H1 (cell line): ENCODE results near the gene FSTL4. TPM values are rescaled to one million over a fixed set of nuclear protein-coding genes. Genes with fewer than 3 reads are reported as not detected.

Experiments used
- CTCF ChIA-PET: fragments of 300-600 bp; sonication (Branson Sonifier 250); formaldehyde crosslinking; loops from one replicate; lab custom pipeline; 2021; ENCODE audit not compliant: partially characterized antibody; lab: Charles Lee
- POLR2A ChIA-PET: fragments of 300-600 bp; sonication (Branson Sonifier 250); formaldehyde crosslinking; loops from one replicate; lab custom pipeline; 2021; ENCODE audit warnings: inconsistent platforms; ENCODE audit not compliant: partially characterized antibody; lab: Charles Lee
- DNase-seq, 2 experiments: peaks; one replicate each; pipeline versions ENCODE4 v3.0.0 to v3.0.0-alpha.2; 2010 to 2022; ENCODE audit warnings: low spot score in 2 of 2, low read depth in 1 of 2, mixed read lengths in 1 of 2
- FAIRE-seq: peaks from 2 replicates; lab custom pipeline; 2011; peaks lifted over from hg19 to GRCh38; lab: Jason Lieb, UNC
- H2AFZ ChIP-seq: 2 replicates; pipeline ENCODE4 v1.8.1; 2012; ENCODE audit warnings: low read length, inconsistent platforms
- H2AK5ac ChIP-seq: 2 replicates; pipeline ENCODE4 v1.6.1; 2013; ENCODE audit warnings: low read depth, low read length
- H2BK120ac ChIP-seq: replicated peaks from 2 replicates; pipeline ENCODE3; 2013; ENCODE audit warnings: low read depth, low read length, inconsistent platforms
- H2BK12ac ChIP-seq: 2 replicates; pipeline ENCODE4 v1.6.1; 2013; ENCODE audit warnings: low read depth, low read length
- H2BK15ac ChIP-seq: 2 replicates; pipeline ENCODE4 v1.6.1; 2013; ENCODE audit warnings: low read length
- H2BK20ac ChIP-seq: 2 replicates; pipeline ENCODE4 v1.6.1; 2013; ENCODE audit warnings: low read length
- H2BK5ac ChIP-seq: 2 replicates; pipeline ENCODE4 v1.6.1; 2013; ENCODE audit warnings: low read depth, low read length
- H3K14ac ChIP-seq: 2 replicates; pipeline ENCODE4 v1.6.1; 2013; ENCODE audit warnings: inconsistent platforms; ENCODE audit not compliant: insufficient read length
- H3K18ac ChIP-seq: 2 replicates; pipeline ENCODE4 v1.6.1; 2013; ENCODE audit warnings: low read length; ENCODE audit errors: extremely low read depth
- H3K23ac ChIP-seq: 2 replicates; pipeline ENCODE4 v1.6.1; 2013; ENCODE audit warnings: inconsistent platforms; ENCODE audit not compliant: insufficient read length
- H3K23me2 ChIP-seq: 2 replicates; pipeline ENCODE4 v1.6.1; 2013; ENCODE audit warnings: low read depth, low read length
- H3K27ac ChIP-seq: 2 replicates; pipeline ENCODE4 v1.6.1; 2011; ENCODE audit warnings: low read depth, low read length, inconsistent platforms
- H3K27me3 ChIP-seq, 4 experiments: replicated peaks in 1 of 4; 1 replicate in 1 of 4; 2 replicates in 3 of 4; pipeline versions ENCODE4 v1.6.1 to v1.8.1; 2011 to 2013; ENCODE audit warnings: low read length in 3 of 4, mild to moderate bottlenecking in 3 of 4, inconsistent platforms in 2 of 4, mixed read lengths in 2 of 4, moderate library complexity in 1 of 4; ENCODE audit not compliant: control insufficient read depth in 3 of 4, insufficient read depth in 3 of 4; ENCODE audit errors: extremely low read depth in 1 of 4
- H3K36me3 ChIP-seq, 4 experiments: 2 replicates each; pipeline versions ENCODE4 v1.6.1 to v1.8.1; 2011 to 2013; ENCODE audit warnings: mild to moderate bottlenecking in 4 of 4, low read length in 3 of 4, moderate library complexity in 2 of 4, control low read depth in 1 of 4, inconsistent platforms in 1 of 4; ENCODE audit not compliant: insufficient read depth in 4 of 4, control insufficient read depth in 2 of 4
- H3K4ac ChIP-seq: replicated peaks from 2 replicates; pipeline ENCODE3; 2013; ENCODE audit warnings: low read length, low read depth, mixed read lengths, inconsistent platforms; ENCODE audit not compliant: insufficient read length
- H3K4me1 ChIP-seq, 4 experiments: replicated peaks in 1 of 4; 1 replicate in 1 of 4; 2 replicates in 3 of 4; pipeline versions ENCODE4 v1.6.1 to v1.8.1; 2011 to 2013; ENCODE audit warnings: low read length in 3 of 4, inconsistent platforms in 2 of 4, mixed read lengths in 1 of 4; ENCODE audit not compliant: insufficient read depth in 4 of 4, control insufficient read depth in 3 of 4
- H3K4me2 ChIP-seq, 2 experiments: 2 replicates each; pipeline versions ENCODE4 v1.6.1 to v1.8.1; 2011 to 2013; ENCODE audit warnings: low read depth in 2 of 2, low read length in 2 of 2, control low read depth in 1 of 2, inconsistent platforms in 1 of 2, mild to moderate bottlenecking in 1 of 2; ENCODE audit not compliant: insufficient read depth in 1 of 2
- H3K4me3 ChIP-seq, 4 experiments: fragments of 200-600, 300-600 bp in 1 of 4; sonication (generic), shearing (Covaris generic), sonication (Bioruptor Twin) in 1 of 4; 2 replicates each; pipeline versions ENCODE4 v1.5.1 to v1.8.1; 2011 to 2016; ENCODE audit warnings: low read length in 4 of 4, low read depth in 3 of 4, control low read depth in 2 of 4, inconsistent platforms in 2 of 4, mild to moderate bottlenecking in 2 of 4, mixed read lengths in 1 of 4, moderate library complexity in 1 of 4; ENCODE audit not compliant: insufficient read depth in 2 of 4; ENCODE audit errors: extremely low read depth in 1 of 4
- H3K56ac ChIP-seq: replicated peaks from 2 replicates; pipeline ENCODE3; 2013; ENCODE audit warnings: low read depth, mild to moderate bottlenecking, mixed read lengths, low read length, inconsistent platforms; ENCODE audit not compliant: insufficient read length
- H3K79me1 ChIP-seq: 2 replicates; pipeline ENCODE4 v1.6.1; 2013; ENCODE audit warnings: low read depth, low read length, control low read depth
- H3K79me2 ChIP-seq, 2 experiments: 2 replicates each; pipeline versions ENCODE4 v1.6.1 to v1.8.1; 2012 to 2013; ENCODE audit warnings: low read length in 2 of 2, mild to moderate bottlenecking in 2 of 2, inconsistent platforms in 1 of 2; ENCODE audit not compliant: insufficient read depth in 2 of 2, control insufficient read depth in 1 of 2
- H3K9ac ChIP-seq, 4 experiments: replicated peaks in 1 of 4; 1 replicate in 1 of 4; 2 replicates in 3 of 4; pipeline versions ENCODE4 v1.6.1 to v1.8.1; 2011 to 2013; ENCODE audit warnings: low read depth in 3 of 4, low read length in 3 of 4, control low read depth in 2 of 4, mild to moderate bottlenecking in 2 of 4, moderate library complexity in 2 of 4, inconsistent platforms in 1 of 4; ENCODE audit errors: extremely low read depth in 1 of 4
- H3K9me3 ChIP-seq, 2 experiments: 2 replicates each; pipeline versions ENCODE4 v1.6.1 to v1.8.1; 2012 to 2013; ENCODE audit warnings: mild to moderate bottlenecking in 2 of 2, moderate library complexity in 2 of 2, control low read depth in 1 of 2, inconsistent platforms in 1 of 2, low read depth in 1 of 2, low read length in 1 of 2, mixed read lengths in 1 of 2; ENCODE audit not compliant: insufficient read depth in 2 of 2
- H4K20me1 ChIP-seq, 2 experiments: replicated peaks in 1 of 2; 2 replicates each; pipeline versions ENCODE3 to v1.8.1; 2011 to 2013; ENCODE audit warnings: inconsistent platforms in 2 of 2, low read length in 2 of 2, mild to moderate bottlenecking in 1 of 2; ENCODE audit not compliant: insufficient read depth in 2 of 2, control insufficient read depth in 1 of 2
- H4K5ac ChIP-seq: 2 replicates; pipeline ENCODE4 v1.6.1; 2013; ENCODE audit warnings: low read length, low read depth, mixed read lengths, inconsistent platforms; ENCODE audit not compliant: insufficient read length
- H4K8ac ChIP-seq: 2 replicates; pipeline ENCODE4 v1.8.0; 2013; ENCODE audit warnings: mild to moderate bottlenecking, moderate library complexity, low read length, inconsistent platforms; ENCODE audit not compliant: insufficient read depth; ENCODE audit errors: extremely low read depth
- H4K91ac ChIP-seq: replicated peaks from 2 replicates; pipeline ENCODE3; 2013; ENCODE audit warnings: low read length, mixed read lengths, inconsistent platforms; ENCODE audit not compliant: insufficient read length
- E2F6 ChIP-seq: IDR thresholded peaks from 2 replicates; pipeline ENCODE4 v1.6.1; 2012; ENCODE audit warnings: inconsistent platforms
- RXRA ChIP-seq: IDR thresholded peaks from 2 replicates; pipeline ENCODE4 v1.6.1; 2011; ENCODE audit warnings: low read depth, mild to moderate bottlenecking, low read length, moderate library complexity; ENCODE audit not compliant: insufficient read depth
- WGBS, 2 experiments: shearing (Covaris generic) in 1 of 2; methylation state at CpG; one replicate each; pipeline versions ENCODE4 v1.1.6 to v1.1.7; 2013 to 2015; ENCODE audit warnings: low lambda C conversion rate in 2 of 2, mixed read lengths in 2 of 2, inconsistent platforms in 1 of 2, low coverage in 1 of 2, missing lambda C conversion rate in 1 of 2; ENCODE audit not compliant: insufficient replicate concordance in 2 of 2, insufficient coverage in 1 of 2, insufficient read length in 1 of 2; ENCODE audit errors: extremely low coverage in 1 of 2, missing lambda C conversion rate in 1 of 2; 5-methylcytosine and 5-hydroxymethylcytosine counted together
- polyA plus RNA-seq, 7 experiments: library from polyadenylated mRNA; depleted of rRNA in 3 of 7; stranded (reverse) in 5 of 7; unstranded in 2 of 7; fragments of >200 nt in 5 of 7; fragments of 200-250 nt in 2 of 7; gene quantifications; 1 replicate in 5 of 7; 2 replicates in 1 of 7; 4 replicates in 1 of 7; pipeline versions ENCODE4 v1.2.1 to v1.2.3, GENCODE V29; 2011 to 2013; ENCODE audit warnings: missing spikeins in 2 of 7, mixed read lengths in 2 of 7
- total RNA-seq: library from RNA; stranded (reverse); fragmentation: NEBNext Ultra II Directional; extraction: Animal tissue kit (Norgen Biotek cat#: 25700); gene quantifications from 2 replicates; pipeline ENCODE4 v1.2.1, GENCODE V29; 2021

The FSTL4 gene
- total and polyA plus RNA-seq, 2 of the 8 experiments (the other 6 are each of a cell fraction or from before 2014, with no cell fraction given): 3.1 to 4.1 TPM

GRCh38 chr5:133393776-133394476 is 218.4 kb downstream of the FSTL4 start:
- Histone ChIP-seq H3K27me3 (no peaks in the 10 kb centered on the region), H2BK12ac (no peak overlapping the region), H3K36me3 (peaks cover 0 to 5% (median 0%) of the 10 kb centered on the region in 4 experiments; a peak in 1 of 8 replicates), H3K4ac (no peak overlapping the region), H3K23me2 (no peaks in the 10 kb centered on the region), H4K91ac (no peak overlapping the region), H4K8ac (no peak overlapping the region), H2AFZ (no peak overlapping the region), H2BK120ac (no peak overlapping the region), H3K4me1 (peaks cover 1 to 8% (median 4%) of the 10 kb centered on the region in 4 experiments; a peak in 4 of 7 replicates), H3K23ac (no peak overlapping the region), H4K5ac (no peak overlapping the region), H2BK20ac (no peak overlapping the region), H3K4me3 (no peak overlapping the region), H3K9me3 (peaks cover 3 to 14% of the 10 kb centered on the region in 2 experiments; a peak in 2 of 4 replicates), H2BK15ac (no peak overlapping the region), H4K20me1 (no peaks in the 10 kb centered on the region), H3K56ac (no peak overlapping the region)
- 93% methylated on average over 15 of the region's 17 CpGs; no CpG with 5 or more reads in 1 of the 2 experiments for WGBS, 2 experiments
- ChIA-PET CTCF (interaction anchor here (0.8 to 9.4 kb wide), 4 partner anchors 11 to 30 kb away, joined by 3 to 78 read pairs (median 13); no protein-coding TSS in a partner anchor), POLR2A (no interaction called here)
- no peak for TF ChIP-seq RXRA
- TF ChIP-seq E2F6: peak; percentile 29; the same call in 1 of the 2 replicates
- TF ChIP-seq, all 59 proteins: peak for 1
- FAIRE-seq: no peak
- Histone ChIP-seq H3K27ac (no peak overlapping the region), H2BK5ac (no peak overlapping the region), H3K4me2 (no peak overlapping the region), H2AK5ac (no peak overlapping the region), H3K18ac (no peak overlapping the region), H3K14ac (no peak overlapping the region), H3K79me2 (no peaks in the 10 kb centered on the region), H3K9ac (no peak overlapping the region), H3K79me1 (no peaks in the 10 kb centered on the region)
- no peak for DNase-seq
